ENCODE data around the gene TNNI3. TPM values are rescaled to one million over a fixed set of nuclear protein-coding genes. Genes with fewer than 3 reads are reported as not detected.

TNNI3 gene
- total RNA-seq, 3 donors from 2014 or later = not detected

Other genes starting within 250 kb of the TNNI3 start
- not detected for gene NLRP7, start 210.2 kb downstream of the TNNI3 start, total RNA-seq
- gene NLRP2, start 191.4 kb downstream of the TNNI3 start, total RNA-seq = 1 to 10 TPM; 1.7 to 7.1 (median 3.5) TPM
- gene GP6, start 119.5 kb downstream of the TNNI3 start, total RNA-seq = under 1 TPM in 2 of 3 donors, not detected in 1; 0.26 to 0.53 TPM
- 10 to 100 TPM; 19.2 to 40.7 (median 19.5) TPM for gene RDH13, start 94.6 kb downstream of the TNNI3 start, total RNA-seq
- gene EPS8L1, start 81.9 kb downstream of the TNNI3 start, total RNA-seq = 1 to 10 TPM in 1 of 3 donors, under 1 TPM in 2; 0.53 to 1.2 (median 0.87) TPM
- gene PPP1R12C, start 40.1 kb downstream of the TNNI3 start, total RNA-seq = 100 to 1,000 TPM in 2 of 3 donors, 10 to 100 TPM in 1; 95.6 to 105 (median 104) TPM
- not detected for gene TNNT1, start 8.5 kb downstream of the TNNI3 start, total RNA-seq
- gene DNAAF3, start 8.9 kb upstream of the TNNI3 start, total RNA-seq = under 1 TPM in 2 of 3 donors, not detected in 1; 0.25 to 0.45 TPM
- not detected for gene SYT5, start 22.6 kb upstream of the TNNI3 start, total RNA-seq
- gene PTPRH, start 51.8 kb upstream of the TNNI3 start, total RNA-seq = under 1 TPM; 0.11 to 0.38 (median 0.11) TPM
- gene TMEM86B, start 71.0 kb upstream of the TNNI3 start, total RNA-seq = 1 to 10 TPM; 5.8 to 6.9 (median 6.2) TPM
- gene PPP6R1, start 101.3 kb upstream of the TNNI3 start, total RNA-seq = 100 to 1,000 TPM; 256 to 326 (median 285) TPM
- gene HSPBP1, start 122.4 kb upstream of the TNNI3 start, total RNA-seq = 100 to 1,000 TPM; 113 to 139 (median 121) TPM
- gene BRSK1, start 126.3 kb upstream of the TNNI3 start, total RNA-seq = 1 to 10 TPM; 4.0 to 6.5 (median 5.0) TPM
- gene TMEM150B, start 167.6 kb upstream of the TNNI3 start, total RNA-seq = not detected
- 1 to 10 TPM; 8.1 to 9.2 (median 8.6) TPM for gene KMT5C, start 182.1 kb upstream of the TNNI3 start, total RNA-seq
- not detected for gene COX6B2, start 197.0 kb upstream of the TNNI3 start, total RNA-seq
- not detected for gene GARIN5B, start 205.5 kb upstream of the TNNI3 start, total RNA-seq
- under 1 TPM; 0.18 to 0.46 (median 0.35) TPM for gene IL11, start 212.7 kb upstream of the TNNI3 start, total RNA-seq
- not detected for gene TMEM190, start 219.1 kb upstream of the TNNI3 start, total RNA-seq
- gene TMEM238, start 226.6 kb upstream of the TNNI3 start, total RNA-seq = 1 to 10 TPM; 6.1 to 8.8 (median 8.4) TPM
- gene RPL28, start 228.2 kb upstream of the TNNI3 start, total RNA-seq = 1,000 to 10,000 TPM; 3,242 to 3,402 (median 3,363) TPM

Measured in activated T-cell treated with anti-CD3 and anti-CD28 coated beads, Interleukin-2, amount 50 U/mL, for 4 hours (primary cell).